ENCODE results near the gene LRFN2. TPM values are rescaled to one million over a fixed set of nuclear protein-coding genes. Genes with fewer than 3 reads are reported as not detected.

LRFN2 gene
- total RNA-seq, 1 experiment from 2014 or later = not detected

DNA sequence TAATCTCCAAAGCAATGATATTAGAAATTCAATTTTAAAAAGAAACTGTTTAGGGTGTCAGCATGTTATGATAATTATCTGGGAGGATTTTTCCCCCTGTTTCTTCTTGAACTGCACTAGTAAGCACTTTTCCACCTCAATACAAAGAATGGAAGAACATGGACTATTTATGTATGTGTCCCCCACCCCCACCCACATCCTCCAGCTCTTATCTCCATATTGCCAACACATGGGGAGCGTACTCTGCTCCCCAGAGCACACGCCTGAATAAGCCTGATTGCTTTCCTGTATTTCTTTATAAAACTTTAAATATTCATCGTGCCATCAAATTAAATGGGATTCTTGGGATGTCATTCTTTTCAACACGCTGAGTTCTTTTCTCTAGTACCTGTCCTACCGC lies 11.4 kb upstream of the LRFN2 start:
- no peak for DNase-seq (ENCODE audit: low read depth, low spot score)
- in situ Hi-C loops (cut with HindIII; ENCODE audit: low pct_unique_long_range_greater_than_20kb, low sequenced_read_pairs) = no loop called here

DNA sequence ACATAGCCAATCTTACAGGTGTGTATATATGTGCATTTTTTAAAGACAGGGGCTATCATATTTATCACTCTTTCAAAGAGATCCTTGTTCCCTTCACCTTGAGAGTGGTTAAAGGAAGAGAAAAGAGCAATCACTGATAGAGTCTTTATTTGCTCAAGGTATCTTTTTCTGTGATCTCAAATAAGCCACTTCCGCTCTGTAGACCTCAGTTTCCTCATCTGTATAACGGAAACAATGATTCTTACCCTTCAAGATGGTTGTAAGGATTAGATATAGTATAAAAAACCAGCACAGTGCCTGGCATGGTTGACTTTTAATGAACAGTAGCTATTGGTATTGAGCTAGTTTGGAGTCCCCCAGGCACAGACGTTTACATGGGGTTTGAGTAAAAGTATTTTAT lies 10.1 kb upstream of the LRFN2 start:
- no peak for DNase-seq (ENCODE audit: low read depth, low spot score)
- in situ Hi-C loops (cut with HindIII; ENCODE audit: low pct_unique_long_range_greater_than_20kb, low sequenced_read_pairs) = no loop called here

DNA sequence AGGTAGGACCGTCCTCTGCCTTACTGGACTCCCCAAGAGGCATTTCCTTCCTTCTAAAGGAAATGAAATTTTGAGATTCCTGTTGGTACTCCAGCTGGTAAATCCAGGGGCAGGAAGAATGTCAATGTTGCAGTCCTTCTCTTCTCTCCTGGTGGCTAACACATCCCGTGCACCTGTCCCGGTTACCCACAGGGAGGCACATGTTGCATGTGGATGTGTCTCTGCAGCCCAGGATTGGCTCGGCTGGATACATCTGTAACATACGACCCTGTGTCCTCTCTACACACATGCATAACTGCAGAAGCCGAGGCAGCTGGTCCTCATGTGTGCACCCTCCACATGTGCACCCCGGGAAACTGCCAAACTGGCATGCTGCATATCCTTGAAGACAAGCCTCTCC lies 1.3 kb upstream of the LRFN2 start:
- in situ Hi-C loops (cut with HindIII; ENCODE audit: low pct_unique_long_range_greater_than_20kb, low sequenced_read_pairs) = no loop called here
- DNase-seq (ENCODE audit: low read depth, low spot score) = no peak

DNA sequence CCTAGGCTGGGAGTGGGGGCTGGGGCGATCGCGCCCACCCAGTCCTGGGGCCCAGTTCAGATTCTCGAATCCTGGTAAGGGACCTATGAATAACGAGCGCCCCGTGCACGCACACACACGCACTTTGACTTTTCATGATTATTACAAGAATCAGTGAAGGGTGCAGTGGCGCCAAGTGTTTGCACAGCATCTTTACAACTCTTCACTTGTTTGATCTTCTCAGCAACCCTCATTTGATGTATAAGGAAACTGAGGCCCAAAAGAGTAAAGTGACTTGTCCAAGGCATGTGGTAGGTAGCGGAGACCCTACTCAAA lies 863 bp upstream of the LRFN2 start:
- no peak for DNase-seq (ENCODE audit: low read depth, low spot score)
- in situ Hi-C loops (cut with HindIII; ENCODE audit: low pct_unique_long_range_greater_than_20kb, low sequenced_read_pairs) = no loop called here

DNA sequence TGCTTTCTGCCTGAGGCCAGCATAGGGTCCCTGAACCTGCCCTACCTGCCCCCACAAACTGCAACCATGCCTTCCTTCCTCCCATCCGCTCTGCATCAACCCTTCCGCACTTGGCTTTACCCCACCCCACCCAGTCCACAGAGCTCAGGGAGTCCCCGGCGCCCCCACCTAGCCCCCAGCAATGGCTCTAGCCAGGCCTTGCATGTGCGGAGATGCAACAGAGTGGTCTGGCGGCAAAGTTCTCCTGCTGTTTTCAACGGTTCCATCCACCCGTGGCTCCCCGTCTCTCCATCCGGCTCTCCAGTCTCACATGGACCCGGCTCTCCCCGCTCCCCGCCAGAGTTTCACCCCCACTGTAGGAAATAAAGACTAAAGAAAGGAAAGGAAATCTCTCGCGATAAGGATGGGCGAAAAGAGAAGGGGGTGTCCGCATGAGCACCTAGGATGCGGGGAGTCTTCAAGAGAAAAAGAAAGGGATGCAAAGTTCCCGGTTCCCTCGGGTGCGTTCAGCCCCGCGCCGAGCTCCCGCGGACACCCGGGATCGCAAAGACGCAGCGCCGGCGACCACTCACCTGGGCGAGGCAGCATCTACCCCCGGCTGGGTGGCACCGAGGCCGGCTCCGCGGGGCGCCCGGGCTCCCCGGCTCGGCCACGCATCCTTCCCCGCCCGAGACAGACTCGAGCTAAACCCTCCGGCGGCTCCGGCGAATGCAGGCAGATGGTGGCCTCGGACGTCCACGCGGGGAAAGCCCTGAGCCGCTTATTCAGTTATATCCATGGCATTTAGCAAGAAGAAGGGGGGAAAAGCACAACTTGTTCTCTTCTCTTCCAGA lies 579 bp downstream of the LRFN2 start:
- no peak for DNase-seq (ENCODE audit: low read depth, low spot score)

DNA sequence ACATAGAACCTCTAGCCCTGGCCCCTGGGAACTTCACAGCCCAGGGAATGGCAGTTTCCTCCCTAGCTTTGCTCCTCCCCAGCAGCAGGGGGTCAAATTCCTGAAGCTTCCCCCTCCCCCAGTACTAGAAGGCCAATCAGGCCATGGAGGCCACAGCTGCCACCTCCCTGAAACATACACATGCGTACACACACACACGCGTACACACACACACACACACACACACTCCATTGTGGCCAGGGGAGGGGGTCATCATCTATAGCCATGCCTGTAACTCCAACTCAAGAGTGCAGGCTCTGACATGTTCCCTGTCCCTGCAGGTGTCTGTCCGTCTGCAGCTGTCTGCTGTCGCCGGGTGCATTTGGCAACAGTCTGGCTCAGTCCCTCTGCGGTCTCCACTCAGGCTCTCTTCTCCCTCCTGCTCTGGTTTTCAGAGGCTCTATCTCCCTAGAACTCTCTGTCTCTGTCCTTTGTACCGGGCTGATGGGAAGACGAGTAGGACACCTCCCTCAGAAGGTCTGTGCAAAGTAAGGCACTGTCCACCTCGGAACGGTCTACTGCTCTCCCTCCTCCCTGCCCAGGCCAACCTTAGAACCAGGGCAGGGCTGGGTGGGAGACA lies 1.4 kb downstream of the LRFN2 start:
- in situ Hi-C loops (cut with HindIII; ENCODE audit: low pct_unique_long_range_greater_than_20kb, low sequenced_read_pairs) = no loop called here
- DNase-seq (ENCODE audit: low read depth, low spot score) = no peak

More for the DNA sequence above, 579 bp downstream of the LRFN2 start:
- in situ Hi-C loops (cut with HindIII; ENCODE audit: low pct_unique_long_range_greater_than_20kb, low sequenced_read_pairs) = no loop called here

DNA sequence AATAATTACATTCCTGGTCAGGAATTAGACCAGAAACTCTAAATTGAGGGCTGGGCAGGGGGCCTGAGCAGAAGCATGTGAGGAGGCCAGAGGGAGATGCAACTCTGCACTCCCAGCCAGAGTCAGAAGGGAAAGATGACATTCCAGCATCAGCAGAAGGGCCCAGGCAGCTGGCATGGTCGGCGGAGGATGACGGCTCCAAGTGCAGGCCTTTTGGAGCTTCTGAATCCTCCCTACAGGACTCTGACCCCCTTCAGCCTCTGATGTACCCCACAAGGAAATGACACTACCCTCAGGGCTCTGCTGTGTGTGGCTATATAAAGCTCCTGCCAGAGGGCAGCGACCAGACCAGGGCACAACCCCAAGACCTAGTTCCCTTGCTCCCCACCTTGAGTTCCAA lies 1.9 kb downstream of the LRFN2 start:
- in situ Hi-C loops (cut with HindIII; ENCODE audit: low pct_unique_long_range_greater_than_20kb, low sequenced_read_pairs) = no loop called here
- no peak for DNase-seq (ENCODE audit: low read depth, low spot score)

DNA sequence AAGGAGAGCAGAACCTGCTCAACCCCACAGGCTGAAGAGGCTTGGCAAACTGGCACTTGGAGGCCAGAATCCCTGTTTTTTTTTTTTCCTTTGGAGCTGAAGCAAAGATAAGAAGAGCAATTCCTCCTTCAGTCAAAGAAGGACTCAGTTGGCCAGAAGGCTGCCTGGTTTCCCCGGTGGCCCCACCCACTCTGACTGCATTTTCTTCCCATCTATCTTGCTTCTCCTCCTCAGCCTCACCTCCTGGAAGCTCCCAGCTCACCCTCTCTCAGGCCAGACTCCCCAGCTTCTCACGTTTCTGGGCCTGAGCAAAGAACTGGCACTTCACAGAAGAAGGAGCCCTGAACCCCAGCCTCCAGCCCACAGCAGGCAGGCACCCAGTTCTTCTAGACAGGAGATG lies 2.4 kb downstream of the LRFN2 start:
- in situ Hi-C loops (cut with HindIII; ENCODE audit: low pct_unique_long_range_greater_than_20kb, low sequenced_read_pairs) = no loop called here
- DNase-seq (ENCODE audit: low read depth, low spot score) = no peak

DNA sequence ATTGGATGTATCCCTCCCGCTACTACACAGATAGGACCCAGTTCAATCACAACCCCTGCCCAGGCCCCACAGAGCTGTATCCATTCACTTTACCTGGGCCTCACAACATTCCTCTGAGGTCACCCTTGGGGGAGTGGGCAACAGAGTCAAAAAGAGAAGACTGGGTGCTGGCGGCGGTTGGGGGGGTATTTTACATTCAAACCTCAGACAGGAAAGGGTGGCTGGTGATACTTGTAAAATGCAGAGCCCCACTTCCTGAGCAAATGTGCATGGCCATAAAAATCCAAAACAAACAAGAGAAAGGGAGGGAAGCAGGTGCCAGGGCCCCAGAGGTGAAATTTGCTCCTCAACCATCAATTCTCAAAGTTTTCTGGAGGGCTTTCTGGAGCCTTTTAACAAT lies 3.5 kb downstream of the LRFN2 start:
- DNase-seq (ENCODE audit: low read depth, low spot score) = no peak
- in situ Hi-C loops (cut with HindIII; ENCODE audit: low pct_unique_long_range_greater_than_20kb, low sequenced_read_pairs) = no loop called here

DNA sequence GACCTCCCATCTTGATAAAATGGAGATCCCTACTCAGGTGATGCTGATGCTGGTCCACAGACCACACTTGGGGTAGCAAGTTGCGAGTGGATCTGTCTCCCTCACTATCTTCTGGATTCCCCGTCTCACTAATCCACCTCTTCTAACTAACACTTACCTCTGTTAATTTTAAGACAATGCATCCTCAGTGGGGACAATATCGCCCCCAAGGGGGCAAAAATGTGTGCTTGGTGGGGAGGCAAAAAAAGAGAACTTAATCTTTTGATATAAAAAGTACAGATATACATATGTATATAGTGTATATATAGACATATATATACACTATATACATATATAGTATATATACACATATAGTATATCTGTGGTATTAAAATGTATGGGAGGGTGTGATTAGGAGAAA lies 4.3 kb downstream of the LRFN2 start:
- in situ Hi-C loops (cut with HindIII; ENCODE audit: low pct_unique_long_range_greater_than_20kb, low sequenced_read_pairs) = no loop called here
- DNase-seq (ENCODE audit: low read depth, low spot score) = no peak

DNA sequence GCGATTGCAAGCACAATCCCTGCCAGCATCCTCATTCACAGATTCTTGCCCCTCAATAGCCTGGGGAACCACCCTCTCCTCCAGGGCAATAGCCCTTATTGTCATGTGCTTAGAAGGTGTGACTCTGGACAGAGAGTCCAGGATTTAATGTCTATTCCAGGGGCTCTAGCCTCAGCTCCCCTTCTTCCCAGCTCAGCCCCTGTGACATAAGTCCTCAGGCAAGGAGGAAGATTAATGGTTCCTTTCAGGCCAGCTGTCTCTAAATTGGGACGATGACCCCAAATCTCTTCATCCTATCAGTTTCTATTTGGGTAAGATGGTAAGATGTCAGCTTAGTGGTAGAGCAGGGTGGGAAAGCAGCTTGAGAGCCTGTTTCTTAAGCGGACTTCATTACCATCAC lies 8.1 kb downstream of the LRFN2 start:
- in situ Hi-C loops (cut with HindIII; ENCODE audit: low pct_unique_long_range_greater_than_20kb, low sequenced_read_pairs) = no loop called here
- no peak for DNase-seq (ENCODE audit: low read depth, low spot score)

DNA sequence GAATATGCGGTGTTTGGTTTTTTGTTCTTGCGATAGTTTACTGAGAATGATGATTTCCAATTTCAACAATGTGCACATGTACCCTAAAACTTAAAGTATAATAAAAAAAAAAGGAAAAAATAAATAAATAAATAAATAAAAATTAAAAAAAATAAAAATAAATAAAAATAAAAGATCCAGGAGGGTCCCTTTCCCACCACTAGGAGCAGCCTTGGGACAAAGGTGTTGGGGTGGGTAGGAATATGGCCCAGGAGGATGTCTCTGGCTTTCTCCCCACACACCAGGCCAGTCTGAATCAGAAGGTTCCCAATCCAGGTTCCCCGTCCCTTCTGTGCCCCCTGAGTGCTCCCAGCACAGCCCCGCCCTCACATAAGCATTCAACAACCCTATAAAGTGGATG lies 9.5 kb downstream of the LRFN2 start:
- no peak for DNase-seq (ENCODE audit: low read depth, low spot score)
- in situ Hi-C loops (cut with HindIII; ENCODE audit: low pct_unique_long_range_greater_than_20kb, low sequenced_read_pairs) = no loop called here

DNA sequence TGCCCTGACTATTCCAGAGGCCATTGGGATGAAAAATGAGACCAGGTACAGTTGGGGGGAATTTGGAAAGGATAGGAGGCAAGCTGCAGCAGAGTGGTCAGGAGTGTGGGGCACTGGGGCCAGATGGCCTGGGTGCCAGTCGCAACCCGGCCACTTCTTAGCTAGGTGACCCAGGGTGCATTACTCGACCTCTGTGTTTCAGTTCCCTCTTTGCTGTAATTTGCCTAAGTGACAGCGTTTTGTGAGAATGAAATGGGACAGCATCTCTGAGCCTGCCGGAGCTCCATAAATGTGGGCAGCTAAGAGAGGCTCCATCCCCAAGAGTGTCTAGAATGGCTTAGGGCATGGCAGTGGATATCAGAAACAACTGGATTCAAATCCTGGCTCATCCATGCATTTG lies 13.9 kb downstream of the LRFN2 start:
- no peak for DNase-seq (ENCODE audit: low read depth, low spot score)
- in situ Hi-C loops (cut with HindIII; ENCODE audit: low pct_unique_long_range_greater_than_20kb, low sequenced_read_pairs) = no loop called here

DNA sequence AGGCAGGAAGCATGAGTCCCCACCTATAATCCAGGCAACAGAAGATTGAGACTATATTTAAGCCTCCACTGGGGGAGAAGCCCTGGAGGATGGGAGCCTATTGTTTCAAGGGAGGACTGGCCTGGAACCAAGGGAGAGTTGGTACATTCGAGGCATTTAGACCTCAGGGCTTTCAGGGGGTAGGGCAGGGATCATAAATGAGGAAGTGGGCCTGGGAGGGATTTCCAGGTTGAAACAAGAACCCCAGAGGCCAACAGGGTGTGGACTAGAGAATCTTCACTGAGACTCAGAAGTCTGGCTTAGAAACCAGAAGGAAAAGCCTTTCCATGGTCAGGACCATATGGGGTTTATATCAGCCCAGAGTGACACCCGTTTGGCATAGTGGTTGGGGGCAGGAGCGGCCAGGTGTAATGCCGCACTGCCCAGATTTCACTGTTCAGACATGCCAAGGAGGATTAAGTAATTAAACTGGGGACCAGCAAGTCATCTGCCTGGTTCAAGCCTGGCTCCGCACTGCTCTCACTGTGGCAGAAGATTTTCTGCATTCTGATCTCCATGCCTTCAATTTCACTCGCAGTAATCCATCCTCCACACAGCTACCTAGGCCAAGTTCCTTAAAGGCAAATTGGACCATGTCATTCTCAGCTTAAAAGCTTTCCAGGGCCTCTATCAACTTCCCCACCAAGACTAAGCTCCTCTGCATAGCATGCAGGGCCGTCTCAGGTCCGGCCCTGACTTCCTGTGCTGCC lies 17.8 kb downstream of the LRFN2 start:
- no peak for DNase-seq (ENCODE audit: low read depth, low spot score)
- in situ Hi-C loops (cut with HindIII; ENCODE audit: low pct_unique_long_range_greater_than_20kb, low sequenced_read_pairs) = no loop called here

DNA sequence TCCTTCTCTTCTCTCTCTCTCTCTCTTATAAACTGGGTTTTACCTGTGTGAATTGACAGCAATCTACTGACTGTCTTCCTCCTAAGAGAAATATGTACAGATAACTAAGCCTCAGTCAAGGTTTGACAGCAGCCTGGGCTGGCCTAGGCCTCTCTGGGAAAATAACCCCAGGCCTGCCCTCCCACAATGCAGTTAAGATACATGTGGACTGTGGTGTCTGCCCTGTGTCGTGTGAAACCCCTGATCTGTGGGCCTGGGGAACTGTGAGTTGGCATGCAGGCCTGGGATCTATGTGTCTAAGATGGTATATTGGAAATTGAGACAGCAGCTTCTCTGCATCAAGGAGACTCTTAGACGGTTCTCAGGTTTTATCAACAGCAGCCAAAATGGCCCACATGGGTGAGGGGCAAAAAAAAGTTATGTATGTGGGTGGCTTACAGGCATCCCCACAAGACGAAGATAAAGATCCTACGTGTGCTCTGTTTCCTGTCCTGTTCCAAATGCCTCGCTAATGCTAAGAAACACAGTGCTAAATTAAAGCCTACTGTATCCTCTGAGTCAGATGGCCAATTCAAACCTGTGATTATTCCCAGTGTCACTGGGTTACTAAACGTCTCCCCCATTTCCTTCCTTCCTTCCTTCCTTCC lies 19.0 kb downstream of the LRFN2 start:
- in situ Hi-C loops (cut with HindIII; ENCODE audit: low pct_unique_long_range_greater_than_20kb, low sequenced_read_pairs) = no loop called here
- DNase-seq (ENCODE audit: low read depth, low spot score) = no peak

DNA sequence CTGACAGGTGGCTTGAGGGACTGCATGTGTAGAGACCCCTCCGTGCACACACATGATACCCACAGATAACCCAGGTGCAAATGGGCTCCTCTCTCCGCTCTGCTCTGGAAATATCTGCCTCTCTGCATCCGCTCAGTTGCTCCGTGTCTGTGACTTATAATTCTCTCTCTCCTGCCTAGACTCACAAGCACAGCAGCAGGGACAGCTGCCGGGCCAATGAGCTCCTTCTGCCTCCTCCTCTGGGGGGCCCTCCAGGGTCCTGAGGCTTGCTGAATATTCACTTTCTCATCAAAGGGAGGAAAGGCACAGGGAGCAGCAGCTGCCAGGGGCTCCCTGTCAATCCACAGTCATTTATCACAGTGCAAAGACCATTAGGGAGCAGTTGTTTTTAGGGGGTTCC lies 24.1 kb downstream of the LRFN2 start:
- DNase-seq (ENCODE audit: low read depth, low spot score) = no peak
- in situ Hi-C loops (cut with HindIII; ENCODE audit: low pct_unique_long_range_greater_than_20kb, low sequenced_read_pairs) = no loop called here

DNA sequence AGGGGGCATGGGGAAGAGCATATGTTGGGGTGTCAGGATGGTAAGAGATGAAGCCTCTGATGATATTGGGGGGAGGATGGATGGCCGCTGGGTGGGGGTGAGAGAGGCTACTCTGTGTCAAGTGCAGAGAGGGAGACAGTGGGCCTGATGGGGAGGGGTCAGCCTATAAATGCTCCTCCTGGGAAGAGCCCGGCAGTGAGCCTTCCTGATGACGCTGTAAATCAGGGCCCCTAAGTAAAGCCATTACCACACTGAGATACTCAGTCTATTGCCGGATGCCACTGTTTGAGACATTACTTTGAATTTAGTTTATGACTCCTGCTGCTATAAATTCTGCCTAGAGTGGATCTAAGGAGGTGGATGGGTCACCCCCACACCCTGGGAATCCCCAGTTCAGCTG lies 28.1 kb downstream of the LRFN2 start:
- in situ Hi-C loops (cut with HindIII; ENCODE audit: low pct_unique_long_range_greater_than_20kb, low sequenced_read_pairs) = no loop called here

DNA sequence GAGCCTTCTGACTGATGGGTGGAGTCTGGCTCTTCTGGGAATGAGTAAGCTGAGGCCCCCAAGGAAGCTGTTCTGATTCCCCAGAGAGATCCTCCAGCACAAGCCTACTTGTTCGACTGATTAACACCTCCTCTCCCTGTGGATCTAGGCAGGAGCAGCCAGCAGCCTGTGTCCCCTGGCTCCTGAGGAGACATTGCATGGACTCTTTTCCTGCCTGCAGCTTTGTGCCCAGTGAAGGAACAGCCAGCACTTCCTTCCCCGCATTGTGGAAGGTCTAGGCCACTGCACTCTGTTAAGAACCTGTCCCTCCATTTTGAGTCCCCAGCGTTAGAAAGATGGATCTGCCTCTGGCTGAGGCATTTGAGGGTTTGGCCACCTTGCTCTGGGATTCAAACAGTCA lies 29.1 kb downstream of the LRFN2 start:
- in situ Hi-C loops (cut with HindIII; ENCODE audit: low pct_unique_long_range_greater_than_20kb, low sequenced_read_pairs) = no loop called here

More for the DNA sequence above, 28.1 kb downstream of the LRFN2 start:
- DNase-seq (ENCODE audit: low read depth, low spot score) = no peak

More for the DNA sequence above, 29.1 kb downstream of the LRFN2 start:
- no peak for DNase-seq (ENCODE audit: low read depth, low spot score)
